Measurements from ENCODE around the gene MACIR. TPM values are rescaled to one million over a fixed set of nuclear protein-coding genes. Genes with fewer than 3 reads are reported as not detected.

Gene MACIR
- total RNA-seq, 5 donors from 2014 or later (not counting 1 experiment from before 2014, with no cell fraction given): 1.0 to 4.6 (median 3.7) TPM

GRCh38 chr5:103327451-103327850, 68.9 kb downstream of the MACIR start:
- H3K27me3 Mint-ChIP-seq: peaks cover 6 to 25% of the 10 kb centered on the region in 2 donors
- 100% methylated on average over 1 of the region's 1 CpG for WGBS (ENCODE audit: insufficient coverage)
- H3K4me1 Mint-ChIP-seq: no peaks in the 10 kb centered on the region
- Histone ChIP-seq H3K4me3 (ENCODE audit: control insufficient read depth in 1 of 2, extremely low read depth in 1 of 2, low read length in 1 of 2) (no peak overlapping the region), H3K27ac (ENCODE audit: low read length) (no peak overlapping the region), H3K36me3 (ENCODE audit: control insufficient read depth in 2 of 2, extremely low read depth in 1 of 2, insufficient read depth in 1 of 2, low read length in 1 of 2) (no peaks in the 10 kb centered on the region), H3K27me3 (replicated peaks in 1 of 2; ENCODE audit: control insufficient read depth in 2 of 2, extremely low read depth in 1 of 2, insufficient read depth in 2 of 2, low read length in 1 of 2) (no peaks in the 10 kb centered on the region), H3K4me1 (ENCODE audit: control insufficient read depth in 1 of 2, extremely low read depth in 1 of 2, insufficient read depth in 2 of 2, low read length in 2 of 2) (no peaks in the 10 kb centered on the region), H3K9me3 (no peaks in the 10 kb centered on the region)
- CTCF ChIA-PET: no interaction called here
- H3K9me3 Mint-ChIP-seq: no peaks in the 10 kb centered on the region
- no peak overlapping the region for H3K27ac Mint-ChIP-seq
- H3K4me3 Mint-ChIP-seq: no peak overlapping the region
- ATAC-seq (replicated peaks in 1 of 4): no peak
- DNase-seq: no peak
- POLR2A ChIA-PET: no interaction called here
- no peaks in the 10 kb centered on the region for H3K36me3 Mint-ChIP-seq

DNA sequence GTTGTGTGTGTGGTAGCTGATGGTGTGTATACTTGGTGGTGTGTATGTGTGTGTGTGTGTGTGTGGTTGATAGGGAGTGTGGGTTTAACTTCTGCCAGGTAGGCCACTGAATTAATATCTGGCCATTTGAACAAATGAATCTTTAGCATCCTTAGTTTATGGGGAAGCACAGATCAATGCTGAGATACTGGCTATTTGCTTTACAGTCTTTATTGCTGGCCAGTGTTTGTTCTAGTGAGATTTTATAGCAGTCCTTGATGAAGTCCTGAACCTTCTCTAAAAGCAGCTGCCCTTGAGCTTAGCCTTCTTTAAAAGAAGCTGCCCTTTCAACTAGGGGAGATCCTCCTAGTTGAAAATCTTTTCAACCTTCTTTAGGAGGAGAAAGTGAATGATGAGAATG, 69.3 kb downstream of the MACIR start:
- no peaks in the 10 kb centered on the region for H3K36me3 ChIP-seq (ENCODE audit: control insufficient read depth in 2 of 2, extremely low read depth in 1 of 2, insufficient read depth in 1 of 2, low read length in 1 of 2)
- no peaks in the 10 kb centered on the region for H3K4me1 ChIP-seq (ENCODE audit: control insufficient read depth in 1 of 2, extremely low read depth in 1 of 2, insufficient read depth in 2 of 2, low read length in 2 of 2)
- ATAC-seq (replicated peaks in 1 of 4) (no peak), DNase-seq (no peak)
- no peaks in the 10 kb centered on the region for H3K9me3 Mint-ChIP-seq
- H3K27me3 Mint-ChIP-seq: peaks cover 6 to 25% of the 10 kb centered on the region in 2 donors
- H3K36me3 Mint-ChIP-seq: no peaks in the 10 kb centered on the region
- no peaks in the 10 kb centered on the region for H3K27me3 ChIP-seq (replicated peaks in 1 of 2; ENCODE audit: control insufficient read depth in 2 of 2, extremely low read depth in 1 of 2, insufficient read depth in 2 of 2, low read length in 1 of 2)
- H3K27ac ChIP-seq (ENCODE audit: low read length): no peak overlapping the region
- POLR2A ChIA-PET: no interaction called here
- CTCF ChIA-PET: no interaction called here
- no peaks in the 10 kb centered on the region for H3K9me3 ChIP-seq
- no peak overlapping the region for H3K4me3 Mint-ChIP-seq
- no peak overlapping the region for H3K4me3 ChIP-seq (ENCODE audit: control insufficient read depth in 1 of 2, extremely low read depth in 1 of 2, low read length in 1 of 2)
- no peak overlapping the region for H3K27ac Mint-ChIP-seq
- no peaks in the 10 kb centered on the region for H3K4me1 Mint-ChIP-seq

Other genes starting within 250 kb of the MACIR start
- gene GIN1, start 138.6 kb upstream of the MACIR start, total RNA-seq: 10 to 100 TPM in 3 of 5 donors, 1 to 10 TPM in 2; 2.6 to 18.8 (median 11.8) TPM
- gene PPIP5K2, start 138.5 kb upstream of the MACIR start, total RNA-seq: 10 to 100 TPM; 40.1 to 63.7 (median 53.3) TPM